Calu3 (cell line): ENCODE data around the gene HMOX1. TPM values are rescaled to one million over a fixed set of nuclear protein-coding genes. Genes with fewer than 3 reads are reported as not detected.
A peak's percentile ranks its signal among the peaks of the same experiment; 100 is the strongest.

ENCODE experiments used
- BruUV-seq: library from RNA; stranded (reverse); fragments of 400-500 nt; replicated peaks from 2 replicates; lab custom pipeline; 2021; lab: Mats Ljungman, UMichigan
- CTCF ChIA-PET: fragments of 300-600 bp; sonication (Branson Sonifier 250); formaldehyde crosslinking; loops from one replicate; lab custom pipeline; 2022; ENCODE audit warnings: antibody characterized with exemption; lab: Charles Lee
- DNase-seq: peaks from one replicate; pipeline ENCODE4 v3.0.0; 2022
- H3K27ac Mint-ChIP-seq: one replicate; pipeline ENCODE4 v1.8.0; 2022; ENCODE audit warnings: mixed read lengths; ENCODE audit not compliant: unreplicated experiment
- H3K27me3 Mint-ChIP-seq: one replicate; pipeline ENCODE4 v1.8.0; 2022; ENCODE audit warnings: mixed read lengths; ENCODE audit not compliant: unreplicated experiment
- H3K36me3 Mint-ChIP-seq: one replicate; pipeline ENCODE4 v1.8.0; 2022; ENCODE audit warnings: mild to moderate bottlenecking, moderate library complexity, mixed read lengths; ENCODE audit not compliant: insufficient read depth, unreplicated experiment
- H3K4me1 Mint-ChIP-seq: one replicate; pipeline ENCODE4 v1.8.0; 2022; ENCODE audit warnings: mild to moderate bottlenecking, low read depth, mixed read lengths; ENCODE audit not compliant: unreplicated experiment
- H3K4me3 Mint-ChIP-seq: one replicate; pipeline ENCODE4 v1.8.0; 2022; ENCODE audit warnings: mild to moderate bottlenecking, low read depth, moderate library complexity, mixed read lengths; ENCODE audit not compliant: unreplicated experiment
- H3K9me3 Mint-ChIP-seq: one replicate; pipeline ENCODE4 v1.8.0; 2022; ENCODE audit warnings: low read depth, mixed read lengths; ENCODE audit not compliant: unreplicated experiment
- CTCF ChIP-seq: fragments of 200-600 bp; IDR thresholded peaks from one replicate; pipeline ENCODE4 v1.8.0; 2022; ENCODE audit warnings: antibody characterized with exemption; ENCODE audit not compliant: unreplicated experiment
- intact Hi-C: fragments of 100-400 bp; cut with micrococcal nuclease; formaldehyde crosslinking; loops from one replicate; pipeline ENCODE4 v1.10.0; 2022; ENCODE audit not compliant: unreplicated experiment
- total RNA-seq: library from RNA; stranded (reverse); gene quantifications from 2 replicates; pipeline ENCODE4 v1.2.3, GENCODE V29; 2022

Gene HMOX1
- total RNA-seq, 1 experiment from 2014 or later = 0.85 TPM

- Mint-ChIP-seq H3K36me3 (peaks cover 23% of the 10 kb centered on the region), H3K9me3 (no peaks in the 10 kb centered on the region), H3K4me3 (no peak overlapping the region), H3K27ac (no peak overlapping the region), H3K4me1 (peaks cover 45% of the 10 kb centered on the region), H3K27me3 (no peaks in the 10 kb centered on the region)
- no peak for DNase-seq
- CTCF ChIA-PET = interaction anchor here (0.6 kb wide), 1 partner anchor 27 kb away, joined by 3 read pairs; no protein-coding TSS in a partner anchor
- BruUV-seq = no TSS peak
- TF ChIP-seq CTCF = no peak
- intact Hi-C loops = no loop called here
Measured at GRCh38 chr22:35375031-35375430, 5.9 kb upstream of the HMOX1 start.

- intact Hi-C loops = no loop called here
- no TSS peak for BruUV-seq
- H3K27ac Mint-ChIP-seq = no peak overlapping the region
- peaks cover 28% of the 10 kb centered on the region for H3K36me3 Mint-ChIP-seq
- no peaks in the 10 kb centered on the region for H3K27me3 Mint-ChIP-seq
- DNase-seq = no peak
- H3K4me1 Mint-ChIP-seq = peaks cover 50% of the 10 kb centered on the region
- no peak overlapping the region for H3K4me3 Mint-ChIP-seq
- CTCF ChIA-PET = no interaction called here
- no peak for TF ChIP-seq CTCF
- no peaks in the 10 kb centered on the region for H3K9me3 Mint-ChIP-seq
Measured at GRCh38 chr22:35375526-35375925, 5.4 kb upstream of the HMOX1 start.

GRCh38 chr22:35376728-35377472 is 4.0 kb upstream of the HMOX1 start:
- no peak for TF ChIP-seq CTCF
- Mint-ChIP-seq H3K36me3 (peaks cover 36% of the 10 kb centered on the region), H3K27ac (peak overlapping the region; percentile 83), H3K9me3 (no peaks in the 10 kb centered on the region), H3K4me3 (peak overlapping the region; percentile 59), H3K27me3 (no peaks in the 10 kb centered on the region), H3K4me1 (peaks cover 50% of the 10 kb centered on the region)
- no TSS peak for BruUV-seq
- peak; percentile 90 for DNase-seq
- intact Hi-C loops = no loop called here
- CTCF ChIA-PET = interaction anchor here (0.7 kb wide), 1 partner anchor 21 kb away, joined by 3 read pairs; no protein-coding TSS in a partner anchor

- Mint-ChIP-seq H3K27me3 (no peaks in the 10 kb centered on the region), H3K4me1 (peaks cover 46% of the 10 kb centered on the region), H3K4me3 (no peak overlapping the region), H3K9me3 (no peaks in the 10 kb centered on the region), H3K36me3 (peaks cover 31% of the 10 kb centered on the region), H3K27ac (peak overlapping the region; percentile 83)
- intact Hi-C loops = no loop called here
- BruUV-seq = no TSS peak
- CTCF ChIA-PET = no interaction called here
- TF ChIP-seq CTCF = no peak
- no peak for DNase-seq
Measured at GRCh38 chr22:35377735-35378134, 3.2 kb upstream of the HMOX1 start.
